Measurements from ENCODE around the gene WDR45. TPM values are rescaled to one million over a fixed set of nuclear protein-coding genes. Genes with fewer than 3 reads are reported as not detected.

Gene WDR45
- total and polyA plus RNA-seq, 2 of the 13 experiments (the other 11 are each of a cell fraction or from before 2014, with no cell fraction given) = 16.4 to 65.5 TPM

- TF ChIP-seq ZNF407 (CRISPR knock-in tag; IDR thresholded peaks at IDR 0.05; ENCODE audit: not compliant biosample characterization) = no peak
These were observed 7.6 kb downstream of the WDR45 start (continued) for GRCh38 chrX:49071877-49072711.

GRCh38 chrX:49070988-49071387 is 8.7 kb downstream of the WDR45 start:
- 70% methylated on average over 2 of the region's 4 CpGs for WGBS (ENCODE audit: low lambda C conversion rate)
- Histone ChIP-seq H4K20me1 (ENCODE audit: insufficient read depth, low read length) (no peaks in the 10 kb centered on the region), H3K9ac (ENCODE audit: insufficient read depth, low read depth, low read length) (no peak overlapping the region), H3K79me2 (ENCODE audit: insufficient read depth, low read length) (no peaks in the 10 kb centered on the region), H3K36me3 (replicated peaks in 1 of 2; ENCODE audit: control insufficient read depth in 1 of 2, insufficient read depth in 2 of 2, low read length in 2 of 2) (peaks cover 0 to 1% of the 10 kb centered on the region in 2 experiments; a peak in 1 of 5 replicates), H3K27ac (ENCODE audit: extremely low read length, insufficient read depth, low read length) (no peak overlapping the region), H3K9me3 (ENCODE audit: low read length) (no peaks in the 10 kb centered on the region), H3K27me3 (ENCODE audit: control insufficient read depth in 1 of 2, insufficient read depth in 2 of 2, low read length in 2 of 2) (no peaks in the 10 kb centered on the region), H3K4me3 (replicated peaks in 1 of 3; ENCODE audit: insufficient read depth in 1 of 3, low read depth in 2 of 3, low read length in 3 of 3) (no peak overlapping the region), H2AFZ (ENCODE audit: low read length) (no peak overlapping the region), H3K4me1 (ENCODE audit: insufficient read depth, low read length) (no peaks in the 10 kb centered on the region), H3K4me2 (ENCODE audit: low read depth, low read length) (no peak overlapping the region)
- intact Hi-C loops (cut with micrococcal nuclease; ENCODE audit: unreplicated experiment) = no loop called here
- no peak for ATAC-seq
- no peak for DNase-seq (ENCODE audit: low spot score)
- in situ Hi-C loops (cut with HindIII; ENCODE audit: extremely low pct_ligation_motif_present, low pct_unique_long_range_greater_than_20kb) = no loop called here
- BruUV-seq (replicated peaks) = no TSS peak
- CTCF ChIA-PET (ENCODE audit: low intra/inter-chr PET ratio, low total read pairs) = no interaction called here
- POLR2A ChIA-PET = no interaction called here
- FAIRE-seq = no peak
- TF ChIP-seq KDM6A (CRISPR knock-in tag; IDR thresholded peaks at IDR 0.05; ENCODE audit: low read depth) (no peak), CERS6 (CRISPR knock-in tag; IDR thresholded peaks at IDR 0.05) (no peak), MIER3 (CRISPR knock-in tag; IDR thresholded peaks at IDR 0.05; ENCODE audit: borderline replicate concordance) (no peak), NFYB (CRISPR knock-in tag; IDR thresholded peaks at IDR 0.05) (no peak), ZNF44 (CRISPR knock-in tag; IDR thresholded peaks at IDR 0.05) (no peak), ZNF780A (CRISPR knock-in tag; IDR thresholded peaks at IDR 0.05) (no peak), ZBTB7A (CRISPR knock-in tag; IDR thresholded peaks at IDR 0.05) (no peak), ZNF629 (CRISPR knock-in tag; conservative IDR thresholded peaks at IDR 0.05) (no peak), TFE3 (CRISPR knock-in tag; IDR thresholded peaks at IDR 0.05) (no peak), ZFP62 (CRISPR knock-in tag; IDR thresholded peaks at IDR 0.05) (no peak), TARDBP (CRISPR knock-in tag; IDR thresholded peaks at IDR 0.05) (no peak), RBAK (CRISPR knock-in tag; IDR thresholded peaks at IDR 0.05) (no peak)
